GM12873 (cell line): ENCODE data around the gene PCNX4.

ENCODE experiments used
- TF ChIP-seq, protein P1 (sequence below): IDR thresholded peaks from 2 replicates; pipeline ENCODE4 v1.5.1; 2012; ENCODE audit warnings: low read depth, mild to moderate bottlenecking, moderate library complexity, low read length, control low read depth; ENCODE audit not compliant: insufficient read depth; ENCODE audit errors: missing control alignments

PCNX4 gene

DNA sequence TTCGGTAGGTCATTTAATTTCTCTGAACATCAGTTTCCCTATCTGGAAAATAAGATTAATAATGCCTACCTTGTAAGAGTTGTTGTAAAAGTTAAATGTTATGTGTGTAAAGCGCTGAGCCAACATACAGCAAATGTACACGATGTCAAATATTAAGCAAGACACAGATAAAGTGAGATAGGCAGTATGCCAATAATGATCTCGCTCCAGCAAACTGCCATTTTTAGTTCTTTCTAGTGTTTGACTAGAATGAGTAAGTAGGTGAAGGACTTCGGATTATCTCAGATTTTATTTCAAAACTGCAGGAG is 72.6 kb downstream of the PCNX4 start:
- TF ChIP-seq, protein P1, sequence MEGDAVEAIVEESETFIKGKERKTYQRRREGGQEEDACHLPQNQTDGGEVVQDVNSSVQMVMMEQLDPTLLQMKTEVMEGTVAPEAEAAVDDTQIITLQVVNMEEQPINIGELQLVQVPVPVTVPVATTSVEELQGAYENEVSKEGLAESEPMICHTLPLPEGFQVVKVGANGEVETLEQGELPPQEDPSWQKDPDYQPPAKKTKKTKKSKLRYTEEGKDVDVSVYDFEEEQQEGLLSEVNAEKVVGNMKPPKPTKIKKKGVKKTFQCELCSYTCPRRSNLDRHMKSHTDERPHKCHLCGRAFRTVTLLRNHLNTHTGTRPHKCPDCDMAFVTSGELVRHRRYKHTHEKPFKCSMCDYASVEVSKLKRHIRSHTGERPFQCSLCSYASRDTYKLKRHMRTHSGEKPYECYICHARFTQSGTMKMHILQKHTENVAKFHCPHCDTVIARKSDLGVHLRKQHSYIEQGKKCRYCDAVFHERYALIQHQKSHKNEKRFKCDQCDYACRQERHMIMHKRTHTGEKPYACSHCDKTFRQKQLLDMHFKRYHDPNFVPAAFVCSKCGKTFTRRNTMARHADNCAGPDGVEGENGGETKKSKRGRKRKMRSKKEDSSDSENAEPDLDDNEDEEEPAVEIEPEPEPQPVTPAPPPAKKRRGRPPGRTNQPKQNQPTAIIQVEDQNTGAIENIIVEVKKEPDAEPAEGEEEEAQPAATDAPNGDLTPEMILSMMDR: no peak

DNA sequence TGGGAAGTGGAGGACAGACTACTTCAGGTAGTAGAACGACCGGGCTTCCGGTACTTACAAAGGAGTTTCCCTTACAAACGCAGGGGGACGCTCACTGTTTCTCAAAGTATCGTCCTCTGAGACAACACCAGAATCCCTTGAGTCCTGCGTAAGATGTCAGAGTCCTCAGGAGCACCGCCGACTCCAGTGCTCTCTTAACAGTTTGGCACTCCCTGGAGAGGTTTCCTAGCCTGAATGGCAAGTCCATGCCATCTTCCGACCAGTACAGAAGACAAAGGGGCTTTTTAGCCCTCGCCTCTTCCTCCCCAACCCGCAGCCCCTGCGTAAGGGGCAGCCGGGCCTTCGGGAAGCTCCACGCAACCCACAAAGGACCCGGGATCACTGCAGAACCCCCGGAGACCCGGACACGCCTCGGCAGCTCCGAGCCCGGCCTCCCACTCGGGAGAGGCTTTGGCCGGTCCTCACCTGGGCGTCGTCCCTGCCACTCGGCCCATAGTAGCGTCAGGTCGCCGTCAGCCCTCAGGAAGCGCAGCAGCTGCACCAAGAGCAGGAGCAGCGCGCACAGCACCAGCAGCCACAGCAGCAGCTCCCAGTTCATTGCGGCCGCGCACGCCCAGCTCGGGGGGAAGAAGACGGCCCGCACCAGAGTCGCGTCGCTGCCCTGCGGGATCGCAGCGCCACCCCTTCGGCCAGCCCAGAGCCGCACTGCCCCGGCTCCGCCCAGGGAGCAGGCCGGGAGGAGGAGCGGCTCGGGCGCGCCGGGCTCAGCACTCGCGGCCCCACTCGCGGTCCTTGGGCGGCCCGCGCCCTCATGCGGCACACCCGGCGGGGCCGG is 73.2 kb downstream of the PCNX4 start, which contains the start of gene DHRS7:
Gene DHRS7 (minus strand): TSS at position 687 of the 835 bp plus-strand sequence. CDS start 89 bp downstream, at position 598.
- TF ChIP-seq, protein P1: peak; percentile 49

DNA sequence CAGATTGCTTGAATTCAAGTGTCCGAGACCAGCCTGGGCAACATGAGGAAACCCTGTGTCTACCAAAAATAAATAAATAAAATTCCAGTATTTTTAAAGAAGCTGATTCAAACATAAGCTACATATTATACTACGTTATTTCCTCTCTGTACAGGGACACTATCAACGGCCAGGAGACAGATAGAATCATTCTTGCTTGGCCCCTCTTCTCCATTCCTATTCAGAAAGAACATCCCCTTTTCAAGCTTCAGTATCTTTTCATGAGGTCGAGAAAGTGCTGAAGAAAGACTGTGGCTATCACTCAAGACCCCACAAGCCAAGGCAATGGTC is 73.8 kb downstream of the PCNX4 start:
- TF ChIP-seq, protein P1: no peak

DNA sequence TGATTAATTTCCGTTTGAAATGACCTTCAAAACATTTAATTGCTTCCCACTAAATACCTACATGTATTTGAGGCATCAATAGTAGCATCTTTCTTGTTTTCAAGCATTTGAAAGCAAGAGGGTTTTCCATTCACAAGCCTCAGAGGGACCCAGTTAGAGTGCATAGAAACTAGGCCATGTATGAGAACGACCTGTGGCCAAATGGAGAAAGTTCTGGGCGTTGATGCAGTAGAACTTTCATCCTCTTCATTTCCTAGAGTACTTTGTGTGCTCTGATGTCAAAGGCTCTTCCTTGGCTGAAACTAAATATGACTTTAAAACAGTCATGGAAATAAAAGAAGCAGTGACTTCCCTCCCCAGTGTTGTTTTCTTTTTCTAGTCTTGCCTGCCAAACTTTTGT is 74.4 kb downstream of the PCNX4 start:
- TF ChIP-seq, protein P1: no peak

DNA sequence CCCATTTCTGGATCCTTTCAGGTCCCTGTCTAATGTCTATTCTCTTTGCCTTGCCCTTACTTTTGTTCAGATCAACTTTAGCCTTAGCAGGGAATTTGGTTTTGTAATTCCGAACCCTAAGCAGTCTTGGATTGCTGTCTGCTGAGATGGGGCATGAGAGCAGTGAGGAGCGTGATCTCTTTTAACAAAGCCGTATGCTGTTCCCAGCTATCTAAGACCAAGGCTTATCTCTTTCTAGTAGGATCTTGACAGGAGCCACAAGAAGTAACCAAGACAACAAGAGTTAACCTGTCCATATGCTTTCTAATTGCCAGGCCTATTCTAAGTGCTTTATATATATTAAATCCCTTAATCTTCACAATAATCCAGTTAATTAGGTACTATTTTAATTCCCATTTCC is 78.0 kb downstream of the PCNX4 start:
- TF ChIP-seq, protein P1: no peak

DNA sequence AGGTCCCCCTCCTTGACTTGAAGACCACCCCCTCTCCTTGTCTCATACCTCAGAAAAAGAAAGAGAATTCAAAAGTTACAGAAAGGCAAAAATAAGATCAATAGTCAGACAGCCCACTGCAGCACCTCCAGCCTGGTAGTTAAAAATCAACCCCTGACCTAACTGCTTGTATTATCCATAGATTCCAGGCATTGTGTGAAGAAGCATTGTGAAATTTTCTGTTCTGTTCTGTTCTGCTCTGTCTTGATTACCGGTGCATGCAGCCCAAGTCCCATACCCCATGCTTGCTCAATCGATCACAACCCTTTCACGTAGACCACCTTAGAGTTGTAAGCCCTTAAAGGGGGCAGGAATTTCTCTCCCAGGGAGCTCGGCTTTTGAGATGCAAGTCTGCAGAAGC is 79.2 kb downstream of the PCNX4 start:
- TF ChIP-seq, protein P1: no peak

DNA sequence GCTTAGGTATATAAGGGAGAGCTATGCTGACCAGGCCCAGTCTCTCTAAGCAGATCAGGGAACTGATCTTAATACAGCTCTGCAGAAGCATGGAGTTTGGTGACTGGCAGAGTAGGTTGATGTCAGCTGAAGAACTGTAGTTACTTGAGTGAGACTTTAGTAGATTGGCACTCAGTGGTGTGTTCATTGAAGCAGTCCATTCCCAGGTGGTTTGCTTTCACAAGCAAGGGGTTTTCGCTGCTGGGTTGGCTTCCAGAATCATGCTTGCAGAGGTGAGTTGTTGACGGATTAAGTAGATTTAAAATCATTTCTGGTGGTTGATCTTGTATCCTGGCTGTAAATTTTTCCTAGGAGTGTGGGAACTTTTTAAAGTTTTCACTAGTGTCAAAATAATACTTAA is 80.0 kb downstream of the PCNX4 start:
- TF ChIP-seq, protein P1: no peak
